IMR-90 (cell line): ENCODE results near the gene FNDC3A. TPM values are rescaled to one million over a fixed set of nuclear protein-coding genes. Genes with fewer than 3 reads are reported as not detected.

ENCODE experiments used
- ATAC-seq: fragments of 200-7000 bp; cut with Tn5 transposase; 2 replicates; pipeline ENCODE4 v1.9.1; 2020; ENCODE audit warnings: low read depth, mild to moderate bottlenecking, moderate library complexity
- BruUV-seq: library from RNA; stranded (reverse); fragments of 400-500 nt; replicated peaks from 2 replicates; lab custom pipeline; 2021; lab: Mats Ljungman, UMichigan
- CTCF ChIA-PET: fragments of 300-600 bp; formaldehyde crosslinking; extraction: SDS; loops from one replicate; lab custom pipeline; 2021; ENCODE audit warnings: antibody characterized with exemption; lab: Yijun Ruan, JAX
- POLR2A ChIA-PET: fragments of 300-600 bp; sonication (Branson Sonifier 250); formaldehyde crosslinking; loops from one replicate; lab custom pipeline; 2022; ENCODE audit warnings: antibody characterized with exemption; ENCODE audit not compliant: unreplicated experiment; lab: Charles Lee
- DNase-seq: peaks from one replicate; pipeline ENCODE4 v3.0.0; 2013
- H2AFZ ChIP-seq: replicated peaks from 2 replicates; pipeline ENCODE3; 2013; ENCODE audit warnings: low read length, mild to moderate bottlenecking; ENCODE audit not compliant: poor library complexity
- H2AK5ac ChIP-seq: 2 replicates; pipeline ENCODE4 v1.6.1; 2013; ENCODE audit warnings: low read depth, low read length, inconsistent platforms
- H2AK9ac ChIP-seq: replicated peaks from 2 replicates; pipeline ENCODE3; 2013; ENCODE audit warnings: mild to moderate bottlenecking, low read depth, low read length, moderate library complexity; ENCODE audit not compliant: poor library complexity
- H2BK120ac ChIP-seq: 2 replicates; pipeline ENCODE4 v1.6.1; 2013; ENCODE audit warnings: low read depth, low read length, inconsistent platforms
- H2BK15ac ChIP-seq: 3 replicates; pipeline ENCODE4 v1.6.1; 2013; ENCODE audit warnings: low read depth, low read length, inconsistent platforms
- H2BK20ac ChIP-seq: 2 replicates; pipeline ENCODE4 v1.6.1; 2013; ENCODE audit warnings: low read depth, mild to moderate bottlenecking, inconsistent platforms, low read length, moderate library complexity
- H2BK5ac ChIP-seq: 2 replicates; pipeline ENCODE4 v1.6.1; 2013; ENCODE audit warnings: mild to moderate bottlenecking, low read depth, low read length, inconsistent platforms; ENCODE audit not compliant: poor library complexity, severe bottlenecking
- H3K14ac ChIP-seq: replicated peaks from 2 replicates; pipeline ENCODE4 v1.6.1; 2013; ENCODE audit warnings: low read depth, low read length, inconsistent platforms
- H3K18ac ChIP-seq: 2 replicates; pipeline ENCODE4 v1.6.1; 2013; ENCODE audit warnings: low read depth, low read length, control low read depth
- H3K23ac ChIP-seq: 2 replicates; pipeline ENCODE4 v1.6.1; 2013; ENCODE audit warnings: low read depth, low read length, inconsistent platforms
- H3K27ac ChIP-seq: 2 replicates; pipeline ENCODE4 v1.5.1; 2013; ENCODE audit warnings: mild to moderate bottlenecking, control low read depth, low read length; ENCODE audit not compliant: insufficient read depth
- H3K27me3 ChIP-seq: 2 replicates; pipeline ENCODE4 v1.6.1; 2013; ENCODE audit warnings: low read length; ENCODE audit not compliant: control insufficient read depth, insufficient read depth
- H3K36me3 ChIP-seq: 2 replicates; pipeline ENCODE4 v1.6.1; 2013; ENCODE audit warnings: low read length, mixed read lengths; ENCODE audit not compliant: control insufficient read depth, insufficient read depth
- H3K4ac ChIP-seq: 2 replicates; pipeline ENCODE4 v1.6.1; 2013; ENCODE audit warnings: low read depth, low read length, inconsistent platforms
- H3K4me1 ChIP-seq: 2 replicates; pipeline ENCODE4 v1.6.1; 2013; ENCODE audit warnings: low read length, mixed read lengths; ENCODE audit not compliant: control insufficient read depth, insufficient read depth
- H3K4me2 ChIP-seq: 2 replicates; pipeline ENCODE4 v1.6.1; 2013; ENCODE audit warnings: low read depth, mild to moderate bottlenecking, control low read depth, low read length, moderate library complexity
- H3K4me3 ChIP-seq: 2 replicates; pipeline ENCODE4 v1.5.1; 2013; ENCODE audit warnings: low read depth, mild to moderate bottlenecking, control low read depth, low read length, moderate library complexity; ENCODE audit not compliant: insufficient read depth
- H3K56ac ChIP-seq: 2 replicates; pipeline ENCODE4 v1.6.1; 2013; ENCODE audit warnings: low read length, inconsistent platforms; ENCODE audit not compliant: insufficient read depth; ENCODE audit errors: extremely low read depth
- H3K79me1 ChIP-seq, 2 experiments: 2 replicates each; pipeline ENCODE4 v1.6.1; 2013; ENCODE audit warnings: low read length in 2 of 2, inconsistent platforms in 1 of 2, low read depth in 1 of 2
- H3K9ac ChIP-seq: 2 replicates; pipeline ENCODE4 v1.6.1; 2013; ENCODE audit warnings: low read depth, low read length, control low read depth
- H3K9me1 ChIP-seq: 2 replicates; pipeline ENCODE4 v1.6.1; 2013; ENCODE audit warnings: low read length, inconsistent platforms; ENCODE audit not compliant: insufficient read depth
- H3K9me3 ChIP-seq: 2 replicates; pipeline ENCODE4 v1.6.1; 2013; ENCODE audit warnings: low read length; ENCODE audit not compliant: control insufficient read depth, insufficient read depth
- H4K20me1 ChIP-seq: 2 replicates; pipeline ENCODE4 v1.6.1; 2013; ENCODE audit warnings: low read length, inconsistent platforms; ENCODE audit not compliant: insufficient read depth
- H4K5ac ChIP-seq: 2 replicates; pipeline ENCODE4 v1.6.1; 2013; ENCODE audit warnings: mild to moderate bottlenecking, low read depth, low read length, control low read depth
- H4K8ac ChIP-seq, 2 experiments: 2 replicates each; pipeline ENCODE4 v1.6.1; 2013; ENCODE audit warnings: low read depth in 2 of 2, low read length in 2 of 2, control low read depth in 1 of 2, inconsistent platforms in 1 of 2
- H4K91ac ChIP-seq: 2 replicates; pipeline ENCODE4 v1.6.1; 2013; ENCODE audit warnings: low read depth, low read length, inconsistent platforms; ENCODE audit not compliant: insufficient read depth
- BHLHE40 ChIP-seq: fragments of 150-350 bp; IDR thresholded peaks from 2 replicates; pipeline ENCODE4 v1.6.1; 2016; ENCODE audit warnings: mild to moderate bottlenecking, low read depth, low read length
- CEBPB ChIP-seq: IDR thresholded peaks from 2 replicates; pipeline ENCODE4 v1.6.1; 2012; ENCODE audit warnings: low read depth, low read length, improper control_type of control experiment
- CHD1 ChIP-seq: IDR thresholded peaks from 2 replicates; pipeline ENCODE4 v1.6.1; 2012; ENCODE audit warnings: low read depth, low read length, improper control_type of control experiment
- ELK1 ChIP-seq: fragments of 150-350 bp; IDR thresholded peaks from 2 replicates; pipeline ENCODE4 v1.6.1; 2016; ENCODE audit warnings: low read depth, mild to moderate bottlenecking, low read length, moderate library complexity, borderline replicate concordance
- FOS ChIP-seq: fragments of 150-350 bp; IDR thresholded peaks from 2 replicates; pipeline ENCODE4 v1.6.1; 2016; ENCODE audit warnings: low read depth, low read length
- MAFK ChIP-seq: IDR thresholded peaks from 2 replicates; pipeline ENCODE4 v1.6.1; 2012; ENCODE audit warnings: low read depth, low read length, improper control_type of control experiment
- MAZ ChIP-seq: IDR thresholded peaks from 2 replicates; pipeline ENCODE4 v1.6.1; 2012; ENCODE audit warnings: low read depth, mild to moderate bottlenecking, low read length, improper control_type of control experiment, moderate library complexity, borderline replicate concordance
- MXI1 ChIP-seq: IDR thresholded peaks from 2 replicates; pipeline ENCODE4 v1.6.1; 2012; ENCODE audit warnings: low read depth, mild to moderate bottlenecking, low read length, moderate library complexity, borderline replicate concordance
- NFE2L2 ChIP-seq: fragments of 150-350 bp; IDR thresholded peaks from 2 replicates; pipeline ENCODE4 v1.6.1; 2016; ENCODE audit warnings: low read depth, mild to moderate bottlenecking, low read length
- POLR2A ChIP-seq: IDR thresholded peaks from 2 replicates; pipeline ENCODE4 v1.6.1; 2012; ENCODE audit warnings: mild to moderate bottlenecking, low read depth, low read length
- RAD21 ChIP-seq: IDR thresholded peaks from 2 replicates; pipeline ENCODE4 v1.6.1; 2012; ENCODE audit warnings: low read length, improper control_type of control experiment
- RCOR1 ChIP-seq: IDR thresholded peaks from 2 replicates; pipeline ENCODE4 v1.6.1; 2012; ENCODE audit warnings: mild to moderate bottlenecking, low read length, improper control_type of control experiment; ENCODE audit not compliant: insufficient replicate concordance
- RFX5 ChIP-seq: IDR thresholded peaks from 2 replicates; pipeline ENCODE4 v1.8.0; 2012; ENCODE audit warnings: low read depth, mild to moderate bottlenecking, low read length, moderate library complexity
- SMC3 ChIP-seq: fragments of 150-350 bp; IDR thresholded peaks from 2 replicates; pipeline ENCODE4 v1.6.1; 2016; ENCODE audit warnings: low read depth, mild to moderate bottlenecking, antibody characterized with exemption, low read length, moderate library complexity
- USF2 ChIP-seq: fragments of 150-350 bp; IDR thresholded peaks from 2 replicates; pipeline ENCODE4 v1.6.1; 2017; ENCODE audit warnings: mild to moderate bottlenecking, antibody characterized with exemption, low read length, low read depth
- WGBS, 2 experiments: methylation state at CpG; one replicate each; pipeline versions ENCODE4 v1.1.5 to v1.1.7; 2013; ENCODE audit warnings: missing lambda C conversion rate in 2 of 2; ENCODE audit not compliant: insufficient read length in 1 of 2; ENCODE audit errors: extremely low coverage in 2 of 2; 5-methylcytosine and 5-hydroxymethylcytosine counted together
- dilution Hi-C: fragments of 300-500 bp; cut with HindIII; formaldehyde crosslinking; loops from one replicate; pipeline ENCODE4 v1.14.3; 2018; ENCODE audit warnings: low sequenced_read_pairs; ENCODE audit not compliant: unreplicated experiment
- in situ Hi-C: fragments of 300-500 bp; cut with MboI; formaldehyde crosslinking; loops from 3 replicates; pipeline ENCODE4 v1.14.3; 2019; ENCODE audit warnings: low sequenced_read_pairs, inconsistent platforms, mixed read lengths
- intact Hi-C: fragments of 100-400 bp; cut with micrococcal nuclease; formaldehyde crosslinking; loops from 2 replicates; pipeline ENCODE4 v1.10.0; 2022
- polyA plus RNA-seq, 3 experiments: library from polyadenylated mRNA; depleted of rRNA; stranded (reverse); fragments of >200 nt; gene quantifications; 2 replicates each; pipeline ENCODE4 v1.2.3, GENCODE V29; 2012; ENCODE audit warnings: low replicate concordance in 1 of 3
- total RNA-seq: library from RNA; depleted of rRNA; stranded (reverse); fragments of >200 nt; gene quantifications from 2 replicates; pipeline ENCODE4 v1.2.3, GENCODE V29; 2012
- TF ChIP-seq, protein P1 (sequence below): conservative IDR thresholded peaks from 2 replicates; pipeline ENCODE4 v1.5.1; 2012; ENCODE audit warnings: mild to moderate bottlenecking, low read depth, low read length, improper control_type of control experiment

Gene FNDC3A
- total and polyA plus RNA-seq, 2 of the 4 experiments (the other 2 are of a cell fraction), result 29.2 to 60.4 TPM

DNA sequence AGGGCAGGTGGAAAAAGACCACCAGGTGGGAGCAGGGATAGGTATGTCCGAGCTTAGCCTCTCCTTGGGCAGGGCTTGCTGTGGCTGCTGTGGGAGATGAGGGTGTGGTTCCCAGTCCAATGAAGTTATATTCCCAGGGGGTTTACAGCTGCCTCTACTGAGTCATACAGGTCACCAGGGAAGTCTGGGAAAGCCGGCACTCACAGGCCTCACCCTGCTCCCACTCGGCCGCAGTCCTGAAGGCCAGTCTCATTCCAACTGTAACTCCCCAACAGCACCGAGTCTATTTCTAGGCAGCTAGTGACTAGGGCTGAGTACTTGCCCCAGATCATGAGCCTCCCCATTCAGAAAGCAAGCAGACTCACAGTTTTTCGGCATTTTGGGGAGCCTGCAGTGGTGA is 77.1 kb downstream of the FNDC3A start:
- H3K4me3 ChIP-seq, result no peak overlapping the region
- H2BK5ac ChIP-seq, result no peak overlapping the region
- intact Hi-C loops (no loop called here), dilution Hi-C loops (no loop called here), in situ Hi-C loops (no loop called here)
- peaks cover 17% of the 10 kb centered on the region for H4K20me1 ChIP-seq
- no peak overlapping the region for H3K14ac ChIP-seq
- BruUV-seq, result no TSS peak
- no peak overlapping the region for H2BK20ac ChIP-seq
- no peak overlapping the region for H2BK15ac ChIP-seq
- no peaks in the 10 kb centered on the region for H3K27me3 ChIP-seq
- ChIA-PET POLR2A (no interaction called here), CTCF (no interaction called here)
- H2AK9ac ChIP-seq, result no peak overlapping the region
- no peak overlapping the region for H4K8ac ChIP-seq
- 95% methylated on average over 3 of the region's 6 CpGs; no CpG with 5 or more reads in 1 of the 2 experiments for WGBS, 2 experiments
- H3K18ac ChIP-seq, result no peak overlapping the region
- no peak overlapping the region for H2BK120ac ChIP-seq
- H3K4me1 ChIP-seq, result no peaks in the 10 kb centered on the region
- H4K5ac ChIP-seq, result no peak overlapping the region
- H3K9me3 ChIP-seq, result no peaks in the 10 kb centered on the region
- no peak overlapping the region for H3K56ac ChIP-seq
- H3K4me2 ChIP-seq, result no peak overlapping the region
- peak; percentile 24 for DNase-seq
- no peak for ATAC-seq
- no peak overlapping the region for H2AFZ ChIP-seq
- TF ChIP-seq RAD21, result no peak
- no peak for TF ChIP-seq USF2
- TF ChIP-seq BHLHE40, result no peak
- TF ChIP-seq ELK1, result no peak
- TF ChIP-seq FOS, result no peak
- no peak for TF ChIP-seq RFX5
- no peak for TF ChIP-seq MAZ
- TF ChIP-seq SMC3, result no peak
- TF ChIP-seq, protein P1, sequence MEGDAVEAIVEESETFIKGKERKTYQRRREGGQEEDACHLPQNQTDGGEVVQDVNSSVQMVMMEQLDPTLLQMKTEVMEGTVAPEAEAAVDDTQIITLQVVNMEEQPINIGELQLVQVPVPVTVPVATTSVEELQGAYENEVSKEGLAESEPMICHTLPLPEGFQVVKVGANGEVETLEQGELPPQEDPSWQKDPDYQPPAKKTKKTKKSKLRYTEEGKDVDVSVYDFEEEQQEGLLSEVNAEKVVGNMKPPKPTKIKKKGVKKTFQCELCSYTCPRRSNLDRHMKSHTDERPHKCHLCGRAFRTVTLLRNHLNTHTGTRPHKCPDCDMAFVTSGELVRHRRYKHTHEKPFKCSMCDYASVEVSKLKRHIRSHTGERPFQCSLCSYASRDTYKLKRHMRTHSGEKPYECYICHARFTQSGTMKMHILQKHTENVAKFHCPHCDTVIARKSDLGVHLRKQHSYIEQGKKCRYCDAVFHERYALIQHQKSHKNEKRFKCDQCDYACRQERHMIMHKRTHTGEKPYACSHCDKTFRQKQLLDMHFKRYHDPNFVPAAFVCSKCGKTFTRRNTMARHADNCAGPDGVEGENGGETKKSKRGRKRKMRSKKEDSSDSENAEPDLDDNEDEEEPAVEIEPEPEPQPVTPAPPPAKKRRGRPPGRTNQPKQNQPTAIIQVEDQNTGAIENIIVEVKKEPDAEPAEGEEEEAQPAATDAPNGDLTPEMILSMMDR, result no peak
- no peak for TF ChIP-seq MAFK
- TF ChIP-seq MXI1, result no peak
- no peak for TF ChIP-seq CEBPB
- TF ChIP-seq POLR2A, result no peak
- no peak for TF ChIP-seq CHD1
- no peak for TF ChIP-seq NFE2L2
- TF ChIP-seq RCOR1, result no peak
- no peak overlapping the region for H3K27ac ChIP-seq
- peaks cover 3% of the 10 kb centered on the region; the same call in 1 of the 2 replicates for H3K36me3 ChIP-seq
- H3K4ac ChIP-seq, result no peak overlapping the region
- H3K79me1 ChIP-seq, result peaks cover 42 to 43% of the 10 kb centered on the region in 2 experiments
- H3K9me1 ChIP-seq, result peaks cover 8% of the 10 kb centered on the region
- no peak overlapping the region for H3K23ac ChIP-seq
- H4K91ac ChIP-seq, result no peak overlapping the region
- no peak overlapping the region for H2AK5ac ChIP-seq
- no peak overlapping the region for H3K9ac ChIP-seq
